ENCODE results near the gene IL22RA1.

The IL22RA1 gene

GRCh38 chr1:24117132-24117531 is 25.8 kb downstream of the IL22RA1 start:
- no peak overlapping the region for H3K4me3 ChIP-seq (ENCODE audit: low read depth, low read length)
- DNase-seq (ENCODE audit: low read depth): no peak
- no peak for TF ChIP-seq CTCF (conservative IDR thresholded peaks at IDR 0.05; ENCODE audit: low read depth, low read length)

- TF ChIP-seq CTCF (conservative IDR thresholded peaks at IDR 0.05; ENCODE audit: low read depth, low read length): no peak
- H3K4me3 ChIP-seq (ENCODE audit: low read depth, low read length): no peak overlapping the region
- DNase-seq (ENCODE audit: low read depth): no peak
These were observed 28.2 kb downstream of the IL22RA1 start for GRCh38 chr1:24114753-24115152.

GRCh38 chr1:24113641-24114033 is 29.3 kb downstream of the IL22RA1 start:
- no peak for TF ChIP-seq CTCF (conservative IDR thresholded peaks at IDR 0.05; ENCODE audit: low read depth, low read length)
- no peak for DNase-seq (ENCODE audit: low read depth)
- no peak overlapping the region for H3K4me3 ChIP-seq (ENCODE audit: low read depth, low read length)

- DNase-seq (ENCODE audit: low read depth): peak; percentile 84
- H3K4me3 ChIP-seq (ENCODE audit: low read depth, low read length): peak within 1 kb of the TSS; percentile 6
- TF ChIP-seq CTCF (conservative IDR thresholded peaks at IDR 0.05; ENCODE audit: low read depth, low read length): peak; percentile 77
These were observed 30.8 kb downstream of the IL22RA1 start, which contains the start of gene MYOM3 for GRCh38 chr1:24111996-24112779. MYOM3 (minus strand) TSS chr1:24112135; CDS start chr1:24108636, 3,499 bp downstream.

GRCh38 chr1:24111262-24111995 is 31.5 kb downstream of the IL22RA1 start:
- TF ChIP-seq CTCF (conservative IDR thresholded peaks at IDR 0.05; ENCODE audit: low read depth, low read length): no peak
- DNase-seq (ENCODE audit: low read depth): no peak
- no peak overlapping the region for H3K4me3 ChIP-seq (ENCODE audit: low read depth, low read length)

GRCh38 chr1:24110642-24111261 is 32.2 kb downstream of the IL22RA1 start:
- no peak overlapping the region for H3K4me3 ChIP-seq (ENCODE audit: low read depth, low read length)
- DNase-seq (ENCODE audit: low read depth): no peak
- TF ChIP-seq CTCF (conservative IDR thresholded peaks at IDR 0.05; ENCODE audit: low read depth, low read length): no peak
